OCI-LY7 (cell line): Measurements from ENCODE around the gene FAM72A. TPM values are rescaled to one million over a fixed set of nuclear protein-coding genes. Genes with fewer than 3 reads are reported as not detected.
"Not testable (repeated sequence)": the region's sequence is repeated elsewhere in the genome, so short reads cannot be mapped to it uniquely, and the experiment has no call there.

ENCODE experiments used
- BruUV-seq: library from RNA; stranded (reverse); fragments of 400-500 nt; replicated peaks from 2 replicates; lab custom pipeline; 2021; lab: Mats Ljungman, UMichigan
- CTCF ChIA-PET: fragments of 300-600 bp; sonication (Branson Sonifier 250); formaldehyde crosslinking; loops from one replicate; lab custom pipeline; 2022; ENCODE audit warnings: antibody characterized with exemption; ENCODE audit not compliant: unreplicated experiment; lab: Charles Lee
- POLR2A ChIA-PET: fragments of 300-600 bp; sonication (Branson Sonifier 250); formaldehyde crosslinking; loops from one replicate; lab custom pipeline; 2022; ENCODE audit warnings: antibody characterized with exemption; lab: Charles Lee
- DNase-seq: peaks from one replicate; pipeline ENCODE4 v3.0.0-alpha.2; 2015; ENCODE audit warnings: low spot score
- H2AFZ ChIP-seq: fragments of 200-600 bp; sonication (generic), shearing (Covaris generic); 2 replicates; pipeline ENCODE4 v1.6.1; 2014; ENCODE audit warnings: mild to moderate bottlenecking, antibody characterized with exemption, low read length, moderate library complexity
- H3K27ac ChIP-seq: fragments of 200-600 bp; sonication (generic); 2 replicates; pipeline ENCODE4 v1.5.1; 2014; ENCODE audit warnings: mixed run types, low read depth, mild to moderate bottlenecking, moderate library complexity, low read length, inconsistent platforms; ENCODE audit not compliant: poor library complexity, severe bottlenecking
- H3K36me3 ChIP-seq: fragments of 200-600 bp; sonication (generic); 2 replicates; pipeline ENCODE4 v1.6.1; 2014; ENCODE audit warnings: mild to moderate bottlenecking, antibody characterized with exemption, low read length, moderate library complexity, mixed read lengths; ENCODE audit not compliant: insufficient read depth
- H3K4me1 ChIP-seq: fragments of 200-600 bp; sonication (generic); 2 replicates; pipeline ENCODE4 v1.5.1; 2014; ENCODE audit warnings: mild to moderate bottlenecking, low read length; ENCODE audit not compliant: insufficient read depth, poor library complexity, severe bottlenecking
- H3K4me2 ChIP-seq: fragments of 200-600 bp; sonication (generic); 2 replicates; pipeline ENCODE4 v1.6.1; 2014; ENCODE audit warnings: mild to moderate bottlenecking, low read length
- H3K4me3 ChIP-seq: fragments of 200-600 bp; sonication (generic); 2 replicates; pipeline ENCODE4 v1.5.1; 2014; ENCODE audit warnings: mild to moderate bottlenecking, low read depth, low read length; ENCODE audit not compliant: poor library complexity, severe bottlenecking
- H3K79me2 ChIP-seq: fragments of 200-600 bp; sonication (generic); 2 replicates; pipeline ENCODE4 v1.6.1; 2016; ENCODE audit warnings: low read depth, mild to moderate bottlenecking, low read length, moderate library complexity, mixed read lengths; ENCODE audit not compliant: insufficient read depth
- H3K9me2 ChIP-seq: fragments of 200-600 bp; sonication (generic); 2 replicates; pipeline ENCODE4 v1.6.1; 2016; ENCODE audit warnings: mild to moderate bottlenecking, low read length, mixed read lengths; ENCODE audit not compliant: insufficient read depth
- H3K9me3 ChIP-seq: fragments of 200-600 bp; sonication (generic); 2 replicates; pipeline ENCODE4 v1.6.1; 2014; ENCODE audit warnings: mild to moderate bottlenecking, mixed run types, low read length, mixed read lengths
- H4K20me1 ChIP-seq: fragments of 200-600 bp; sonication (generic); 2 replicates; pipeline ENCODE4 v1.6.1; 2014; ENCODE audit warnings: mild to moderate bottlenecking, antibody characterized with exemption, low read length, moderate library complexity, mixed read lengths; ENCODE audit not compliant: insufficient read depth
- intact Hi-C: fragments of 100-400 bp; cut with micrococcal nuclease; formaldehyde crosslinking; loops from one replicate; pipeline ENCODE4 v1.10.0; 2022; ENCODE audit not compliant: unreplicated experiment
- total RNA-seq, 2 experiments: library from RNA; depleted of rRNA in 1 of 2; stranded (reverse); fragments of >200 nt in 1 of 2; shearing (Covaris generic) in 1 of 2; gene quantifications; 2 replicates each; pipeline ENCODE4 v1.2.3, GENCODE V29; 2014 to 2022

Gene FAM72A
- total RNA-seq, 2 experiments from 2014 or later: 35.0 to 60.1 TPM

- intact Hi-C loops, H2AFZ ChIP-seq, H3K9me3 ChIP-seq, H3K79me2 ChIP-seq, BruUV-seq, H3K4me2 ChIP-seq, H3K9me2 ChIP-seq, DNase-seq, POLR2A ChIA-PET, H3K36me3 ChIP-seq, H3K4me3 ChIP-seq, CTCF ChIA-PET, H3K27ac ChIP-seq, H4K20me1 ChIP-seq, H3K4me1 ChIP-seq: not testable (repeated sequence)
These were observed 20.0 kb downstream of the FAM72A start for GRCh38 chr1:206182368-206183317.

- POLR2A ChIA-PET, H4K20me1 ChIP-seq, H3K4me3 ChIP-seq, H3K4me2 ChIP-seq, H2AFZ ChIP-seq, H3K36me3 ChIP-seq, intact Hi-C loops, DNase-seq, CTCF ChIA-PET, H3K79me2 ChIP-seq, H3K27ac ChIP-seq, H3K4me1 ChIP-seq, BruUV-seq, H3K9me3 ChIP-seq, H3K9me2 ChIP-seq: not testable (repeated sequence)
These were observed 23.0 kb downstream of the FAM72A start for GRCh38 chr1:206179666-206180065.

GRCh38 chr1:206178061-206178989, 24.3 kb downstream of the FAM72A start:
- H3K4me2 ChIP-seq, H3K36me3 ChIP-seq, H4K20me1 ChIP-seq, BruUV-seq, H3K4me1 ChIP-seq, POLR2A ChIA-PET, H3K9me2 ChIP-seq, H2AFZ ChIP-seq, H3K4me3 ChIP-seq, intact Hi-C loops, DNase-seq, CTCF ChIA-PET, H3K27ac ChIP-seq, H3K9me3 ChIP-seq, H3K79me2 ChIP-seq: not testable (repeated sequence)

- CTCF ChIA-PET, BruUV-seq: not testable (repeated sequence)
These were observed 26.5 kb downstream of the FAM72A start for GRCh38 chr1:206176114-206176502.

GRCh38 chr1:206175459-206176113, 27.1 kb downstream of the FAM72A start:
- H3K9me2 ChIP-seq, H2AFZ ChIP-seq, DNase-seq, H3K36me3 ChIP-seq, BruUV-seq, H3K79me2 ChIP-seq, H3K27ac ChIP-seq, H3K9me3 ChIP-seq, intact Hi-C loops, H3K4me2 ChIP-seq, CTCF ChIA-PET, H4K20me1 ChIP-seq, POLR2A ChIA-PET, H3K4me3 ChIP-seq, H3K4me1 ChIP-seq: not testable (repeated sequence)

More at GRCh38 chr1:206176114-206176502, 26.5 kb downstream of the FAM72A start:
- DNase-seq, H3K4me3 ChIP-seq, H3K4me1 ChIP-seq, H2AFZ ChIP-seq, H3K27ac ChIP-seq, H4K20me1 ChIP-seq, H3K36me3 ChIP-seq, POLR2A ChIA-PET, H3K9me3 ChIP-seq, intact Hi-C loops, H3K9me2 ChIP-seq, H3K79me2 ChIP-seq, H3K4me2 ChIP-seq: not testable (repeated sequence)
